HFFc6 (cell line): Measurements from ENCODE around the gene GALNT18. TPM values are rescaled to one million over a fixed set of nuclear protein-coding genes. Genes with fewer than 3 reads are reported as not detected.

Experiments used
- DNase-seq: peaks from one replicate; pipeline ENCODE4 v3.0.0-alpha.2; 2018
- H3K27ac Mint-ChIP-seq: 2 replicates; pipeline ENCODE4 v1.8.0; 2020; ENCODE audit warnings: mild to moderate bottlenecking, mixed read lengths
- H3K27me3 Mint-ChIP-seq: 2 replicates; pipeline ENCODE4 v1.8.0; 2021; ENCODE audit warnings: mild to moderate bottlenecking, moderate library complexity, mixed read lengths; ENCODE audit not compliant: insufficient read depth
- H3K36me3 Mint-ChIP-seq: 2 replicates; pipeline ENCODE4 v1.8.0; 2021; ENCODE audit warnings: low read depth, mixed read lengths
- H3K4me1 Mint-ChIP-seq: 2 replicates; pipeline ENCODE4 v1.8.0; 2020; ENCODE audit warnings: low read depth, mixed read lengths
- H3K4me3 Mint-ChIP-seq: 2 replicates; pipeline ENCODE4 v1.8.0; 2020; ENCODE audit warnings: mild to moderate bottlenecking, moderate library complexity, mixed read lengths
- H3K9me3 Mint-ChIP-seq: 2 replicates; pipeline ENCODE4 v1.8.0; 2020; ENCODE audit warnings: mild to moderate bottlenecking, mixed read lengths
- total RNA-seq, 6 experiments: library from RNA; stranded (reverse); fragmentation: NEBNext Ultra II Directional; extraction: Animal tissue kit (Norgen Biotek cat#: 25700); gene quantifications; 2 replicates in 1 of 6; 3 replicates in 5 of 6; pipeline ENCODE4 v1.2.3, GENCODE V29; 2021
- TF ChIP-seq, protein P1 (sequence below): fragments of 200-600 bp; sonication (generic); IDR thresholded peaks from 2 replicates; pipeline ENCODE4 v1.5.0; 2021; ENCODE audit warnings: antibody characterized with exemption, mild to moderate bottlenecking

Gene GALNT18
- total RNA-seq, 6 experiments from 2014 or later: 2.7 to 13.7 (median 12.4) TPM

DNA sequence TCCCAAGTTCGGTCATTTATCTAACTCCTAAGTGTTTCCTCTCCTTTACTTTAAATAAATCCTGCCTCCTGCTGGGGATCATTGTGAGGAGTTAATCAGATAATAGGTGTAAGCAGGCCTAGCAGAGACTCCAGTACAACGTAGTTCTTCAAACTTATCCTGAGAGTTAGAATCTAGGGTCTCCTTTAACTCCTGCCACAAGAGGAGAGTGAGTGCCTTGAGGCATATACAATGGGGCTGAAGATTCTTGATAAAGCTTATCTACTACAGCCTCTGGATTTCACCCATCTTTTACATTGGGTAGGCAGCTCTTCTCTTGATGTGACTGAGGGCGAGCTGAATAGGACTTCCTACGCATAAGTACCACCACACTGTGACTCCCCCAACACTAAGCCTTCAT is 3.1 kb upstream of the GALNT18 start:
- no peak overlapping the region for H3K4me3 Mint-ChIP-seq
- H3K4me1 Mint-ChIP-seq: peaks cover 9% of the 10 kb centered on the region
- TF ChIP-seq, protein P1, sequence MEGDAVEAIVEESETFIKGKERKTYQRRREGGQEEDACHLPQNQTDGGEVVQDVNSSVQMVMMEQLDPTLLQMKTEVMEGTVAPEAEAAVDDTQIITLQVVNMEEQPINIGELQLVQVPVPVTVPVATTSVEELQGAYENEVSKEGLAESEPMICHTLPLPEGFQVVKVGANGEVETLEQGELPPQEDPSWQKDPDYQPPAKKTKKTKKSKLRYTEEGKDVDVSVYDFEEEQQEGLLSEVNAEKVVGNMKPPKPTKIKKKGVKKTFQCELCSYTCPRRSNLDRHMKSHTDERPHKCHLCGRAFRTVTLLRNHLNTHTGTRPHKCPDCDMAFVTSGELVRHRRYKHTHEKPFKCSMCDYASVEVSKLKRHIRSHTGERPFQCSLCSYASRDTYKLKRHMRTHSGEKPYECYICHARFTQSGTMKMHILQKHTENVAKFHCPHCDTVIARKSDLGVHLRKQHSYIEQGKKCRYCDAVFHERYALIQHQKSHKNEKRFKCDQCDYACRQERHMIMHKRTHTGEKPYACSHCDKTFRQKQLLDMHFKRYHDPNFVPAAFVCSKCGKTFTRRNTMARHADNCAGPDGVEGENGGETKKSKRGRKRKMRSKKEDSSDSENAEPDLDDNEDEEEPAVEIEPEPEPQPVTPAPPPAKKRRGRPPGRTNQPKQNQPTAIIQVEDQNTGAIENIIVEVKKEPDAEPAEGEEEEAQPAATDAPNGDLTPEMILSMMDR: peak; percentile 26; the same call in 1 of the 2 replicates
- no peaks in the 10 kb centered on the region for H3K36me3 Mint-ChIP-seq
- H3K27ac Mint-ChIP-seq: no peak overlapping the region
- DNase-seq: no peak
- H3K9me3 Mint-ChIP-seq: no peaks in the 10 kb centered on the region
- H3K27me3 Mint-ChIP-seq: peaks cover 38% of the 10 kb centered on the region

DNA sequence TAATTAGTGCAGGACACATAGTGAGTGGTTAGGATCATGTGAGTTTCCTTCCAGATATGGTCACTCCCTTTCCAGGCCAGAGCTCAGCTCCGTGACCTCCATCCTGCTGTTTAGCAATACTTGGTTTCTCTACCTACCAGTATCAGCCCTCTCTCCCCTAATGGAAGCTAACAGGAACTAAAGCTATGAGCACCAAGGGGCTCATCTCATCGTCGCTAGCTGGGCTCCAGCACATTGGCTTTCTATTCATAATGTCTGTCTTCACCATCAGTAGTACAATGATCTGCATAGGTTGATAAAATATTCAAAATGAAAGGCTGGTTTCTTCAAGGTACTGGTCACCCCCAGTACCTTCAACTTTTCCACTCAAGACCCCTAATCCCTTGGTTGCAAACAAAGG is 2.4 kb upstream of the GALNT18 start:
- Mint-ChIP-seq H3K9me3 (no peaks in the 10 kb centered on the region), H3K36me3 (no peaks in the 10 kb centered on the region), H3K27ac (no peak overlapping the region), H3K4me1 (peaks cover 9% of the 10 kb centered on the region), H3K4me3 (no peak overlapping the region), H3K27me3 (peaks cover 45% of the 10 kb centered on the region)
- no peak for DNase-seq
- TF ChIP-seq, protein P1: no peak

DNA sequence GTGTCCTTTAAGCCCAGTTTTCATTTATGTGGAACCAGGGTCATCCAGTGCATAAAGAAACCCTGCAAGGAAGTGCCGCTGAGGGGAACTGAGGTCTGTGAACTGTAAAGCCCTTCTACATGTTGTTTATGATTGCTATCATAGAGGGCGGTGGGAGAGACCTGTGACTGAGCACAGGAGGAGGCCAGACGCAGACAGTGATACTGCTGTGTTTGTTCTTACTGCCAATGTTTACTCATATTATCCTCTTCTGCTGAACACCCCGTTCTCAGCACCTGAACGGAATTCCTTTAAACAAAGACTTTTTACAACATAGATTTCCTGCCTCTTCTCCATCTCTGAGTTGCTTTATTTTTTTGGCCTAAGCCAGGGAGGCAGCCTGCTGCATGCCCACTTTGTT is 967 bp upstream of the GALNT18 start:
- TF ChIP-seq, protein P1: no peak
- peaks cover 9% of the 10 kb centered on the region for H3K4me1 Mint-ChIP-seq
- no peak for DNase-seq
- H3K9me3 Mint-ChIP-seq: no peaks in the 10 kb centered on the region
- H3K27ac Mint-ChIP-seq: no peak overlapping the region
- H3K27me3 Mint-ChIP-seq: peaks cover 42% of the 10 kb centered on the region
- H3K4me3 Mint-ChIP-seq: no peak overlapping the region
- no peaks in the 10 kb centered on the region for H3K36me3 Mint-ChIP-seq

DNA sequence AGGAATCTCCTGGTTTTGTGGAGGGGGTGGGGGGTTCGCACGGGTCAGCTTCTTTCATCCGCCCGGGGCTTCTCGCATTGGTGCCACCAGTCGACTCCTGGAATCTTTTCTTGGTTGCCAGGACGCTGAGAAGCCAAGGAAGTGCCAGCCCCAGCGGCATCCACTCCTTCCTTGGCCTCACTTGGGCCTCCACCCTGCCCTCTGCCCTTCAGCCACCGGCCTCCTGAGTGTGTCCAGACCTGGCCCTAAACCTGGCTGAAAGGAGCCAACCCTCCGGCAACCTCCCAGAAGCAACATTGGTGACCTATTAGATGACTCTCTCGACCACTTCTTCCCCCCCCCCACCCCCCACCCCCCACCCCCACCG is 518 bp upstream of the GALNT18 start:
- TF ChIP-seq, protein P1: peak; percentile 8; the same call in 1 of the 2 replicates
- Mint-ChIP-seq H3K4me3 (peak overlapping the region; percentile 33; the same call in 1 of the 2 replicates), H3K36me3 (no peaks in the 10 kb centered on the region), H3K27me3 (peaks cover 40% of the 10 kb centered on the region), H3K4me1 (peaks cover 9% of the 10 kb centered on the region), H3K27ac (no peak overlapping the region), H3K9me3 (no peaks in the 10 kb centered on the region)
- no peak for DNase-seq

DNA sequence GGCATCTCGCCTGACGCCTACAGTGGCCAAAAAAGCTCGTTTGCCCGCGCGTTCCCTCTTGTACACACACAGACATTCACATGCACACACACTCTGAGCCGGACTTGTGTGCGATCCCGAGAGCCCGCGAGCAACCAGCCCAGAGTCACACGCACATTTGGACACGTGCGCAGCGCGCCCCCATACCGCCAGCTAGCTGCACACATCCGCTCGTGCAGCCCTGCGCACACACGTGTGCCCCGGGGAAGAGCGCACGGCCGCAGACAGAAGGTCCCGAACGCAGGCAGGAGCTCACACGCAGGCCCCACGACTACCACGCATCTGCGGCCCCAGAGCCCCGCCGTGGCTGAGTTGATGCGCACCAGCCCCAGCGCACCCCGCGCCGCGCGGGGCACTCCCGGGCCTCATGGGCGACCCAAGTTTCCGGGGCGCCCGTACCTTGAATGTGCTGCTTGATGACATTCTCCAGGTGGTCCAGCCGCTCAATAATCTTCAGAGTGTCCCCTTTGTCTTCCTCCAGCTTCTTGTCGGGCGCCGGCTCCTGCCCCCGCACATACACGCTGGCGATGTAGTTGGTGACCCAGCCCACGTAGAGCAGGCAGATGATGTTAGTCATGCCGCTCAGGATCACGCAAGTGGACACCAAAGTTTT is 758 bp downstream of the GALNT18 start:
- peaks cover 38% of the 10 kb centered on the region for H3K27me3 Mint-ChIP-seq
- H3K27ac Mint-ChIP-seq: peak overlapping the region; percentile 46; the same call in 1 of the 2 replicates
- TF ChIP-seq, protein P1: peak; percentile 19
- no peak for DNase-seq
- H3K9me3 Mint-ChIP-seq: no peaks in the 10 kb centered on the region
- no peaks in the 10 kb centered on the region for H3K36me3 Mint-ChIP-seq
- H3K4me3 Mint-ChIP-seq: peak overlapping the region; percentile 90
- peaks cover 9% of the 10 kb centered on the region for H3K4me1 Mint-ChIP-seq
